ENCODE data around the gene PES1. TPM values are rescaled to one million over a fixed set of nuclear protein-coding genes. Genes with fewer than 3 reads are reported as not detected.

Gene PES1
- total RNA-seq, 1 donor from 2014 or later, result 40.6 TPM

- Mint-ChIP-seq H3K36me3 (ENCODE audit: unreplicated experiment) (no peaks in the 10 kb centered on the region), H3K27me3 (ENCODE audit: unreplicated experiment) (peaks cover 3% of the 10 kb centered on the region), H3K4me3 (ENCODE audit: unreplicated experiment) (no peak overlapping the region), H3K27ac (ENCODE audit: unreplicated experiment) (no peak overlapping the region), H3K4me1 (ENCODE audit: low read depth, unreplicated experiment) (no peaks in the 10 kb centered on the region), H3K9me3 (ENCODE audit: unreplicated experiment) (no peaks in the 10 kb centered on the region)
- DNase-seq, result no peak
- no peak for TF ChIP-seq CTCF (IDR thresholded peaks at IDR 0.05; ENCODE audit: partially characterized antibody, unreplicated experiment)
These were observed 7.3 kb downstream of the PES1 start for GRCh38 chr22:30584441-30584840.

- no peaks in the 10 kb centered on the region for H3K36me3 Mint-ChIP-seq (ENCODE audit: unreplicated experiment)
- DNase-seq, result no peak
- no peak for TF ChIP-seq CTCF (IDR thresholded peaks at IDR 0.05; ENCODE audit: partially characterized antibody, unreplicated experiment)
- H3K9me3 Mint-ChIP-seq (ENCODE audit: unreplicated experiment), result no peaks in the 10 kb centered on the region
- no peak overlapping the region for H3K4me3 Mint-ChIP-seq (ENCODE audit: unreplicated experiment)
- H3K4me1 Mint-ChIP-seq (ENCODE audit: low read depth, unreplicated experiment), result no peaks in the 10 kb centered on the region
- H3K27ac Mint-ChIP-seq (ENCODE audit: unreplicated experiment), result no peak overlapping the region
- H3K27me3 Mint-ChIP-seq (ENCODE audit: unreplicated experiment), result peaks cover 3% of the 10 kb centered on the region
These were observed 8.7 kb downstream of the PES1 start for GRCh38 chr22:30582788-30583545.

- no peak overlapping the region for H3K27ac Mint-ChIP-seq (ENCODE audit: unreplicated experiment)
These were observed 9.7 kb downstream of the PES1 start for GRCh38 chr22:30582051-30582450.

GRCh38 chr22:30580896-30581295, 10.8 kb downstream of the PES1 start:
- H3K4me1 Mint-ChIP-seq (ENCODE audit: low read depth, unreplicated experiment), result no peaks in the 10 kb centered on the region
- H3K36me3 Mint-ChIP-seq (ENCODE audit: unreplicated experiment), result no peaks in the 10 kb centered on the region
- H3K9me3 Mint-ChIP-seq (ENCODE audit: unreplicated experiment), result peaks cover 2% of the 10 kb centered on the region
- no peak overlapping the region for H3K4me3 Mint-ChIP-seq (ENCODE audit: unreplicated experiment)
- DNase-seq, result no peak
- TF ChIP-seq CTCF (IDR thresholded peaks at IDR 0.05; ENCODE audit: partially characterized antibody, unreplicated experiment), result no peak
- no peak overlapping the region for H3K27ac Mint-ChIP-seq (ENCODE audit: unreplicated experiment)
- H3K27me3 Mint-ChIP-seq (ENCODE audit: unreplicated experiment), result peaks cover 3% of the 10 kb centered on the region

More at GRCh38 chr22:30582051-30582450, 9.7 kb downstream of the PES1 start:
- peaks cover 3% of the 10 kb centered on the region for H3K27me3 Mint-ChIP-seq (ENCODE audit: unreplicated experiment)
- no peak for TF ChIP-seq CTCF (IDR thresholded peaks at IDR 0.05; ENCODE audit: partially characterized antibody, unreplicated experiment)
- H3K36me3 Mint-ChIP-seq (ENCODE audit: unreplicated experiment), result no peaks in the 10 kb centered on the region
- H3K4me3 Mint-ChIP-seq (ENCODE audit: unreplicated experiment), result no peak overlapping the region
- no peak for DNase-seq
- no peaks in the 10 kb centered on the region for H3K4me1 Mint-ChIP-seq (ENCODE audit: low read depth, unreplicated experiment)
- H3K9me3 Mint-ChIP-seq (ENCODE audit: unreplicated experiment), result peaks cover 2% of the 10 kb centered on the region

GRCh38 chr22:30578481-30578880, 13.2 kb downstream of the PES1 start:
- peaks cover 2% of the 10 kb centered on the region for H3K27me3 Mint-ChIP-seq (ENCODE audit: unreplicated experiment)
- peaks cover 4% of the 10 kb centered on the region for H3K9me3 Mint-ChIP-seq (ENCODE audit: unreplicated experiment)
- TF ChIP-seq CTCF (IDR thresholded peaks at IDR 0.05; ENCODE audit: partially characterized antibody, unreplicated experiment), result no peak
- H3K4me3 Mint-ChIP-seq (ENCODE audit: unreplicated experiment), result no peak overlapping the region
- H3K36me3 Mint-ChIP-seq (ENCODE audit: unreplicated experiment), result no peaks in the 10 kb centered on the region
- no peak overlapping the region for H3K27ac Mint-ChIP-seq (ENCODE audit: unreplicated experiment)
- DNase-seq, result no peak
- H3K4me1 Mint-ChIP-seq (ENCODE audit: low read depth, unreplicated experiment), result peaks cover 4% of the 10 kb centered on the region

Data from glutamatergic neuron (in vitro differentiated cells).